LoVo (cell line): ENCODE results near the gene KPNA2.
"Not testable (repeated sequence)": the region's sequence is repeated elsewhere in the genome, so short reads cannot be mapped to it uniquely, and the experiment has no call there.

Experiments
- DNase-seq: peaks from one replicate; pipeline ENCODE4 v3.0.0-alpha.2; 2016; ENCODE audit warnings: low spot score

KPNA2 gene

GRCh38 chr17:68035523-68036303, at the start of gene KPNA2:
Gene KPNA2, plus strand, starts transcription at chr17:68035735. Its CDS starts 1,398 bp downstream, at chr17:68037133.
- DNase-seq = peak; percentile 97

DNA sequence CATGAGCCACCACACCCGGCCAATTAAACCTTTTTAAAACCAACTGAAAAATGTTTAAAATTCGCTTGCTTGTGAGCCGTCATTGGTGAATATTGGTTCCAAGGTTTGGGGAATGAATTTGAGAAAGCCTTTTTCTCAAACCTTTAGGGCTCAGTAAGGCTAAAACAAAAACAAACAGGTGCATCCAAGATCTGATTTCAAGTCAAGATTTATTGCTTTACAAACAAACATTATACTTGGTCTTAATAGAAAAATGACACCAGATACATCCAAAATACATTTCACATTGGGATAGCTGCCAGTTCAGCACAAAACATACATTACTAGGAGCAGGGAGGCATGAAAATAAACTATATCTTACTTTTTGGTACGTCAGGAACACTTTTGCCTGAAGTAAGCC, 44.6 kb upstream of the KPNA2 start:
- no peak for DNase-seq

DNA sequence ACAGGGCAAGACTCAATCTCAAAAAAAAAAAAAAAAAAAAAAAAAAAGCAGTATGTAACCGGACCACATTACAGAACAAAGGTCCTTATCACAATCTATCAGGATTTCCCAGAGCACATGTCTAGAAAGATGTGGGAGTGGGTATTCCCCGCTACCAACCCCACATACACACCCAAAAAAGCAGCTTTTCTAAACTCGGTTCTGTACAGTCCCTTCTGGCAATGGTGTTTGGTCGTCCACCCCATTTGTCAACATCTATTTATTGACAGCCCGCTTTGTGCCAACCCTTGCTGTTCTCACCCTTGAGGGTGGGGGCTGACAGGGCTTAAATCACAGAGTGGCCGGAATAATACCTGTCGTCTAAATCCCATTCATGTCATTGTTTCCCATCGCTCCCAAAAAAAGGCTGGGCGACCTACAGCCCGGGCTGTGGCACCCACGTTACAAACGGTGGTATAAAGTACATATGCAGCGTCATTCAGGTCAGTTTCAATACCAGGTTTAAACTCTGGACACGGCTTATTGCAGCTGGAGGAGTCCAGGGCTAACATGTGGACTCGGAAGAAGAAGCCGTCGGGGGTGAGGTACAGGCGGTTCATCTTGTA, 42.9 kb upstream of the KPNA2 start:
- no peak for DNase-seq

GRCh38 chr17:67993153-67993997, 42.2 kb upstream of the KPNA2 start:
- peak; percentile 90 for DNase-seq

- DNase-seq = no peak
Observed at GRCh38 chr17:67993998-67994361, 41.6 kb upstream of the KPNA2 start.

DNA sequence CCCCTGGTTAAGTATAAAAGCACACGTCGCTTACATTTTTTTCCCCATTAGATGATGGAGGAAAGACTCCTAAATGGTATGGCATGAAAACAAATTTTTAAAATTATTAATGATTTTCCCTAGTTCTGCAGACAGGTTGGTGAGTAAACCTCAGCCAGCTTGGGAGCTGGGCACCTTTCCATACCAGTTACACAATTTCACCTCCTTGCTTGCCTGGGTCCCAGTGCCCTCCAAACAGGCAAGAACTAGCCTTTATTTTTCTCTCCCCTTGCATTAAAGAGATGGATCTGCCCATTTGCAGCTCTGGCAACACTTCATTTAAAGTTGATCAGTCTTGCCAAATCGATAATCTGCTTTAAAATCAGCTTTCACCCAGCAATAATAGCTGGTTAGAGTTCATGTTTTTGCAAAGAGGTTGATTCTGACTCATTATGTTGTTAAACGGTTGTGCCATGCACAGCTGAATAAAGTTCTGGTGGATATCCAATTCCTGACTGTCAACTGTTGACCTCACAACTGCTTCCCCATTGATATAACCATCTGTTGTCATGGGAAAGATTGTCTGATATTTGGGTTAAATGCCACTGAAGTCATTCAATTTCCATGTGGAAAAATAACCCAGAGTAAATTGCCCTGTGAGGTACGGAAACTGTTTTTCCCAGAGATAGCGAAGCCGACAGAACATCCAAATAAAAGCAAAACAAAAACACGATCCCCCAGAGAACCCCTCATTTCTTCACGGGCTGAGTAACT, 40.5 kb upstream of the KPNA2 start:
- DNase-seq = peak; percentile 30

GRCh38 chr17:67995570-67996263, 39.8 kb upstream of the KPNA2 start:
- DNase-seq = no peak

DNA sequence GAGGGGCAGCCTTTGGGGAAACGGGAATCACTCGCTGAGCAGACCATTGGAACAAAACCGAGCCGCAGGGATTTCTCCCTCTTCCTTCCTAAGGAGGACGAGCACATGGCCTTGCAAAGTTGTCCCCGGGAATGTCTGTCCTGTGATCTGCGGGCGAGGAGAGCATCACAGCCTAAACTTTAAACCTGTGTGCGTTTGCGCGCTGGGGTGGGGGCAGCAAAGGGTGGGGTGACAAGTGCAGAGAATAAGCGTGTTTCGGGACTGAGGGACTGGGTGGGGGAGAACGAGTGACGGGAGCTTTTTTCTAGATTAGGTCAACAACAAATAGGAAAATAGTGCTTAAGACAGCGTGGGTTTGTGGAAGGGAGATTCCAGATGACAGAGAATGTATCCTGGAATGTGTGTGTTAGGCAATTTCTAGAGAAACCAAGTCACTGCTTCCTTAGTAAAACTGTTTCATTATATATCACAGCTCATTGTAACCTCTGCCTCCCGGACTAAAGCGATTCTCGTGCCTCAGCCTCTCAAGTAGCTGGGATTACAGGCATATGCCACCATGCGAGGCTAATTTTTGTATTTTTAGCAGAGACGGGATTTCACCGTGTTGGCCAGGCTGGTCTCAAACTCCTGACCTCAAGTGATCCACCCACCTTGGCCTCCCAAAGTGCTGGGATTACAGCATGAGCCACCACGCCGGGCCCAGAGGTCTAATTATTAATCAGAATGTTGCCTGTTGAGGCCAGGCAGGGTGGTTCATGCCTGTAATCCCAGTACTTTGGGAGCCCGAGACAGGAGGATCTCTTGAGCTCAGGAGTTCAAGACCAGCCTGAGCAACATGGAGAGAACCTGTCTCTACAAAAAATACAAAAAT, 39.0 kb upstream of the KPNA2 start, which contains the start of gene C17orf58:
Gene C17orf58 (minus strand): TSS at position 169 of the 871 bp plus-strand sequence. CDS start 271 bp downstream, outside the sequence.
- not testable (repeated sequence) for DNase-seq

GRCh38 chr17:67998466-67998865, 37.1 kb upstream of the KPNA2 start:
- no peak for DNase-seq

- DNase-seq = peak; percentile 30
Observed at GRCh38 chr17:67999291-67999911, 36.1 kb upstream of the KPNA2 start.

- DNase-seq = no peak
Observed at GRCh38 chr17:68004201-68004600, 31.3 kb upstream of the KPNA2 start.

DNA sequence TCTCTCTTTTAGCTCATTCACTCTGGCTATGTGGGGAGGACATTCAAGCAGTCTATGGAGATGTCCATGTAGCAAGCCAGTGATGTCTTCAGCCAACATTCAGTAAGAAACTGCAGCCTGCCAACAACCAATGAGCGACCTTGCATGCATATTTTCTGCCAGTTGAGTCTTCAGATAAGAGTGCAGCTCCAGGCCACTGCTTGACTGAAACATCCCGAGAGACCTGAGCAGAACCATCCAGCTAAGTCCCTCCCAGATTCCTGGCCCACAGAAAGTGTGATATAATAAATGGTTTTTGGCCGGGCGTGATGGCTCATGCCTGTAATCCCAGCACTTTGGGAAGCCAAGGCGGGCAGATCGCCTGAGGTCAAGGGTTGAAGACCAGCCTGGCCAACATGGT, 28.7 kb upstream of the KPNA2 start:
- DNase-seq = no peak

DNA sequence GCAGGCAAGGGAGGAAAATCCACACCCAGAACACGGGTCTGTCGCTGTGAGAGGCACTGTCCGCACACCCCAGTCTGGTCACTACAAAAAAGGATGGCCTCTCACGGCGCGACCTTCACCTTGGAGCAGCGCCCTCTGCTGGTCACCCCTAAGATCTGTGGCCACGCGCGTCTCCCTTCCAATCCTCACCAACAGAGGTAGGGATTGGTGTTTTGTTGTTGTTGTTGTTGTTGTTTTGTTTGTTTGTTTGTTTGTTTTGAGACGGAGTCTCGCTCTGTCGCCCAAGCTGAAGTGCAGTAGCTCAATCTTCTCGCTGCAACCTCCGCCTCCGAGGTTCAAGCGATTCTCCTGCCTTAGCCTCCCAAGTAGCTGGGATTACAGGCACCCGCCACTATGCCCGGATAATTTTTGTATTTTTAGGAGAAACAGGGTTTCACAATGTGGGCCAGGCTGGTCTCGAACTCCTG, 24.3 kb upstream of the KPNA2 start:
- peak; percentile 48 for DNase-seq

DNA sequence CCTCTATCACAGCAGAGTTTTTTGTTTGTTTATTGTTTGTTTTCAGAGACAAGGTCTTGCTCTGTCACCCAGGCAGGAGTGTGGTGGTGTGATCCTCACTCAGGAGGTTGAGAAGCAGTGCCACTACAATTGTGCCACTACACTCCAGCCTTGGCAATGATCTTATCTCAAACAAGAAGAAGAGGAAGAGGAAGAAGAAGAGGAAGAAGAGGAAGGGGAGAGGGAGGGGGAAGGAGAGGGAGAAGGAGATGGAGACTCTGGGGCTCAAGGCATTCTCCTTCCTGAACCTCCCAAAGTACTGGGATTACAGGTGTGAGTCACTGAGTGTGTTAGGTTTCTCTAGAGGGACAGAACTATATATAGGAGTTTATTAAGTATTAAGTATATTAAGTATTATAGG, 22.1 kb upstream of the KPNA2 start:
- no peak for DNase-seq

DNA sequence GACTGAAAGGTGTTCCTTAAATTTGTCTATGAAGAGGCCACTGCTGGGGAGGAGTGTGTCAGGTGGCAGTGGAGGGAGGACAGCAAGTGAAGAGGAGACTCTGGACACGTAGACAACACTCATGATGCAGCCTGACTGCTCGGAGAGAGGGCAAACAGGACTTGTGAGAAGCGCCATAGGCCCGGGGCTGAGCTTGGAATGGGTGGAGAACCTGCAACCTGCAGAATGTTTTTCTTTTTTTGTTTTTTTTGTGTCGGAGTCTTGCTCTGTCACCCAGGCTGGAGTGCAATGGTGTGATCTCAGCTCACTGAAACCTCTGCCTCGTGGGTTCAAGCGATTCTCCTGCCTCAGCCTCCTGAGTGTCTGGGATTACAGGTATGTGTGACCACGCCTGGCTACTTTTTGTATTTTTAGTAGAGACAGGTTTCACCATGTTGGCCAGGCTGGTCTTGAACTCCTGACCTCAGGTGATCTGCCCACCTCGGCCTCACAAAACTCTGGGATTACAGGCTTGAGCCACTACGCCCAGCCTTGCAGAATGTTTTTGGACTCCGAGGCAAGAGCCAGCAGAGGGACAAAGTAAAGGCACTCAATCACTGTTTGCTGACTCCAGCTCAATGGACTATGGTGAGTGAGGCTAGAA, 20.3 kb upstream of the KPNA2 start:
- DNase-seq = no peak

DNA sequence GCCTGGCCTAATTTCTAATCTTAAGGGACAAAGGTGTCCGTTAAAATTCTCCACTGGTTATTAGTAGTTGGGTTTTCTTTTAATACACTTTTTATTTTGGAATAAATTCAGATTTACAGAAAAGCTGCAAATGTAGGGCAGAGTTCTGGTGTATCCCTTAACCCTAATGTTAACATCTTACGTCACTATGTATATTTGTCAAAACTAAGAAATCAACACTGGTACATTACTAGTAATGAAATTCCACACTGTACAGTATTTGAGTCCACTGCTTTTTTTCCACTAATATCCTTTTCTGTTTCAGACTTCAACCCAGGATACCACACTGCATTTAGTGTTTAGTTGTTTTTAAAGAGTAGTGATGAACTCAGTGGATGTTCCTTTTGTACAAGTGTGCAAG, 18.7 kb upstream of the KPNA2 start:
- no peak for DNase-seq

DNA sequence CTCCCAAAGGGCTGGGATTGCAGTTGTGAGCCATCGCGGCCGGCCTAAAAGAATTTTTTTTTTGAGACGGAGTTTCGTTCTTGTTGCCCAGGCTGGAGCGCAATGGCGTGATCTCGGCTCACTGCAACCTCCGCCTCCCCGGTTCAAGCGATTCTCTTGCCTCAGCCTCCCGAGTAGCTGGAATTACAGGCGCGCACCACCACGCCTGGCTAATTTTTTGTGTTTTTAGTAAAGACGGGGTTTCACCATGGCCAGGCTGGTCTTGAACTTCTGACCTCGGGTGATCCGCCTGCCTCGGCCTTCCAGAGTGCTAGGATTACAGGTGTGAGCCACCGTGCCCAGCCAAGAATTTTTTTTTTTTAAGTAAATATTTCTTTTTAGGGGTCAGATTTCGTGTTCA, 17.0 kb upstream of the KPNA2 start:
- DNase-seq = not testable (repeated sequence)

DNA sequence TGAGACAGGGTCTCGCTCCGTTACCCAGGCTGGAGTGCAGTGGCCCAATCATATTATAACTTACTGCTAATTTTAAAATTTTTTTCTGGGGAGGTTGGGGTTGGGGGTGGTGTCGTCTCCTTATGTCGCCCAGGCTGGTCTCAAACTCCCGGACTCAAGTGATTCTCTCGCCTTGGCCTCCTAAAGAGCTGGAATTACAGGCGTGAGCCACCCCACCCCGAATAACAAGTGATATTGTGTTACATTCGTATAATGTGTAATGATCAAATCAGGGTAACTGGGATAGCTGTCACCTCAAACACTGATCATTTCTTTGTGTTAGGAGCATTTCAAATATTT, 16.2 kb upstream of the KPNA2 start:
- no peak for DNase-seq

DNA sequence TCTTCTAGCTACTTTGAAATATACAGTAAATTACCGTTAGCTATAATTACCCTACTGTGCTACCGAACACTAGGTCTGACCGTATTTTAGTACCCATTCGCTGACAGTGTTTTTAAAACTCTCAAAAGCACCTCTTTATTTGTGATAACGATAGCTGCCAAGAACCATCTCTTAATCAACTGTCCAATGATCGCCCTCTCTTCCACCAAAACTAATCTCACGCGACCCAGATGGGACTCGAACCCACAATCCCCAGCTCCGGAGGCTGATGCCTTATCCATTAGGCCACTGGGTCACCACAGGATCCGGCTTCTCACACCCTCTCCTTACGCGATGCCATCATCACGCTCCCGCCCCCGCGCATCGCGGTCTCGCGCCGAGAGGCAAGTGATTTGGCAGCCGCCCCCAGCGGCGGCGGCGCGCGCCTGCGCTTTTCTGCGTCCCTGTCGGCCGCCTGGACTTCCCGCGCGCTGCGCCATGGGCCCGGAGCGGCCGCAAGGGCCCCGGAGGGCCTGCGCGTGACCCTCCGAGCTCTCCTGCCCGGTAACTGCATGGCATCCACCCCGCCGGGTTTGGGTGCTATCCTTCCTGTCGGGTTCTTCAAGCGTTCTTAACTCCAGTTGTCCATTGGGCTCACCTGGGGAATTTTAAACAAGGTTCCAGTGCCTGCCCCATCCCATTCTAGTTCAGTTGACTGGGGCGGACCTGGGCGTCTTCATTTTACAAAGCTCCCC, 15.7 kb upstream of the KPNA2 start:
- DNase-seq = peak; percentile 93
